HepG2 (cell line): ENCODE data around the gene TFPI. TPM values are rescaled to one million over a fixed set of nuclear protein-coding genes. Genes with fewer than 3 reads are reported as not detected.

ENCODE experiments used
- ATF1 ChIP-seq: IDR thresholded peaks from 2 replicates; pipeline ENCODE4 v1.6.1; 2016; ENCODE audit warnings: mild to moderate bottlenecking, control low read depth
- KAT2B ChIP-seq: fragments of 150-350 bp; IDR thresholded peaks from 2 replicates; pipeline ENCODE4 v1.6.1; 2014; ENCODE audit warnings: low read depth, low read length, borderline replicate concordance
- MEF2D ChIP-seq: sonication (generic); formaldehyde crosslinking; IDR thresholded peaks from 2 replicates; pipeline ENCODE4 v1.5.1; 2020; ENCODE audit warnings: mild to moderate bottlenecking, missing genetic modification reagents
- RCOR2 ChIP-seq: IDR thresholded peaks from 2 replicates; pipeline ENCODE4 v1.6.1; 2016; ENCODE audit warnings: missing biosample characterization, missing genetic modification reagents
- SALL1 ChIP-seq: sonication (generic); formaldehyde crosslinking; IDR thresholded peaks from 2 replicates; pipeline ENCODE4 v1.8.0; 2022; ENCODE audit warnings: mild to moderate bottlenecking, missing genetic modification reagents
- SMC3 ChIP-seq: IDR thresholded peaks from 2 replicates; pipeline ENCODE4 v1.6.1; 2011; ENCODE audit warnings: low read length, improper control_type of control experiment
- TARDBP ChIP-seq: sonication (generic); formaldehyde crosslinking; IDR thresholded peaks from 2 replicates; pipeline ENCODE4 v1.8.0; 2022; ENCODE audit warnings: mild to moderate bottlenecking, missing genetic modification reagents
- TCF7L2 ChIP-seq: IDR thresholded peaks from 2 replicates; pipeline ENCODE4 v1.6.1; 2011; ENCODE audit warnings: mild to moderate bottlenecking, low read depth, low read length, moderate library complexity
- THYN1 ChIP-seq: sonication (generic); formaldehyde crosslinking; IDR thresholded peaks from 2 replicates; pipeline ENCODE4 v1.8.1; 2023; ENCODE audit warnings: low read depth, mild to moderate bottlenecking, moderate library complexity, missing genetic modification reagents, borderline replicate concordance
- XRCC5 ChIP-seq: fragments of 200-400 bp; formaldehyde crosslinking; optimal IDR thresholded peaks from 2 replicates; pipeline ENCODE3; 2017; ENCODE audit warnings: mild to moderate bottlenecking, low read length
- ZFYVE20 ChIP-seq: sonication (generic); formaldehyde crosslinking; IDR thresholded peaks from 2 replicates; pipeline ENCODE4 v1.8.0; 2023; ENCODE audit warnings: low read depth, mild to moderate bottlenecking, moderate library complexity, missing genetic modification reagents, borderline replicate concordance
- ZIK1 ChIP-seq: sonication (generic); formaldehyde crosslinking; IDR thresholded peaks from 2 replicates; pipeline ENCODE4 v1.5.0; 2020; ENCODE audit warnings: mild to moderate bottlenecking, low read depth, missing genetic modification reagents, borderline replicate concordance
- ZNF264 ChIP-seq: sonication (generic); formaldehyde crosslinking; IDR thresholded peaks from 2 replicates; pipeline ENCODE4 v1.4.0; 2020; ENCODE audit warnings: missing genetic modification reagents
- ZNF33B ChIP-seq: sonication (generic); formaldehyde crosslinking; IDR thresholded peaks from 2 replicates; pipeline ENCODE4 v1.5.1; 2020; ENCODE audit warnings: mild to moderate bottlenecking, missing genetic modification reagents
- ZNF557 ChIP-seq: sonication (generic); formaldehyde crosslinking; IDR thresholded peaks from 2 replicates; pipeline ENCODE4 v1.4.0; 2020; ENCODE audit warnings: missing genetic modification reagents
- ZNF629 ChIP-seq: sonication (generic); formaldehyde crosslinking; conservative IDR thresholded peaks from 2 replicates; pipeline ENCODE4 v1.5.0; 2020; ENCODE audit warnings: missing genetic modification reagents
- polyA plus RNA-seq, 8 experiments: library from polyadenylated mRNA; depleted of rRNA in 3 of 8; stranded (reverse) in 7 of 8; unstranded in 1 of 8; fragments of >200 nt; fragmentation: Illumina TruSeq in 4 of 8; extraction: Trizol in 4 of 8; gene quantifications; 2 replicates each; pipeline versions ENCODE4 v1.2.1 to v1.2.3, GENCODE V29; 2011 to 2016; ENCODE audit warnings: low read depth in 4 of 8, missing spikeins in 1 of 8, mixed read lengths in 1 of 8; ENCODE audit not compliant: insufficient read depth in 1 of 8
- total RNA-seq, 5 experiments: library from RNA; depleted of rRNA; stranded (reverse); fragments of >200 nt; fragmentation: Illumina TruSeq; extraction: Trizol; gene quantifications; 2 replicates each; pipeline ENCODE4 v1.2.3, GENCODE V29; 2016; ENCODE audit warnings: low read depth in 1 of 5
- TF ChIP-seq, protein P1 (sequence below): sonication (generic); formaldehyde crosslinking; IDR thresholded peaks from 2 replicates; pipeline ENCODE4 v1.8.0; 2022; ENCODE audit warnings: missing genetic modification reagents, mild to moderate bottlenecking, borderline replicate concordance
- TF ChIP-seq, protein P2 (sequence below): sonication (generic); formaldehyde crosslinking; IDR thresholded peaks from 2 replicates; pipeline ENCODE4 v1.4.0; 2020; ENCODE audit warnings: missing genetic modification reagents
- TF ChIP-seq, protein P3 (sequence below), 2 experiments: sonication (generic) in 1 of 2; formaldehyde crosslinking in 1 of 2; IDR thresholded peaks; 2 replicates each; pipeline versions ENCODE4 v1.4.0 to v1.6.1; 2018 to 2020; ENCODE audit warnings: missing genetic modification reagents in 2 of 2, borderline replicate concordance in 1 of 2, low read depth in 1 of 2, mild to moderate bottlenecking in 1 of 2, missing biosample characterization in 1 of 2
- TF ChIP-seq, protein P4 (sequence below): sonication (generic); formaldehyde crosslinking; IDR thresholded peaks from 2 replicates; pipeline ENCODE4 v1.9.0; 2022; ENCODE audit warnings: low read depth, missing genetic modification reagents
- TF ChIP-seq, protein P5 (sequence below): sonication (generic); formaldehyde crosslinking; IDR thresholded peaks from 2 replicates; pipeline ENCODE4 v1.5.1; 2020; ENCODE audit warnings: mild to moderate bottlenecking, moderate library complexity, missing genetic modification reagents

TFPI gene
- total and polyA plus RNA-seq, 2 of the 13 experiments (the other 11 are each of a cell fraction or from before 2014, with no cell fraction given), result 301 to 436 TPM

DNA sequence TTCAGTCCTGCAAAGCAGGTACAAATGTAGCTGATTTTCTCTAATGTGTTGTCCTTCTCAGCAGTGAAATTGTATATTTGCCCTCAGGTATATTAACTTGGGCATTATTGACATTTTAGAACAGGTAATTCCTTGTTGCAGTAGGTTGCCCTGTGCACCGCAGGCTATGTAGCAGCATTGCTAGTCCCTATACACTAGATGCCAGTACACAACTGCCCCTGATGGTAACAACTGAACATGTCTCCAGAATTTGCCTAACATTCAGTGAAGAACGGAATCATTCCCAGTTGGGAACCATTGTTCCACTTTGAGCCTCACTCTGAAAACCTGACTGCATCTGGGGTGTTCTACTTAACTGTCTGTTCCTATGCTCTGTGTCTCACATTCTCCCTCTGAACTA is 23.1 kb upstream of the TFPI start (continued):
- TF ChIP-seq, protein P1, sequence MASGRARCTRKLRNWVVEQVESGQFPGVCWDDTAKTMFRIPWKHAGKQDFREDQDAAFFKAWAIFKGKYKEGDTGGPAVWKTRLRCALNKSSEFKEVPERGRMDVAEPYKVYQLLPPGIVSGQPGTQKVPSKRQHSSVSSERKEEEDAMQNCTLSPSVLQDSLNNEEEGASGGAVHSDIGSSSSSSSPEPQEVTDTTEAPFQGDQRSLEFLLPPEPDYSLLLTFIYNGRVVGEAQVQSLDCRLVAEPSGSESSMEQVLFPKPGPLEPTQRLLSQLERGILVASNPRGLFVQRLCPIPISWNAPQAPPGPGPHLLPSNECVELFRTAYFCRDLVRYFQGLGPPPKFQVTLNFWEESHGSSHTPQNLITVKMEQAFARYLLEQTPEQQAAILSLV (CRISPR knock-in tag), result no peak
- TF ChIP-seq, protein P2, sequence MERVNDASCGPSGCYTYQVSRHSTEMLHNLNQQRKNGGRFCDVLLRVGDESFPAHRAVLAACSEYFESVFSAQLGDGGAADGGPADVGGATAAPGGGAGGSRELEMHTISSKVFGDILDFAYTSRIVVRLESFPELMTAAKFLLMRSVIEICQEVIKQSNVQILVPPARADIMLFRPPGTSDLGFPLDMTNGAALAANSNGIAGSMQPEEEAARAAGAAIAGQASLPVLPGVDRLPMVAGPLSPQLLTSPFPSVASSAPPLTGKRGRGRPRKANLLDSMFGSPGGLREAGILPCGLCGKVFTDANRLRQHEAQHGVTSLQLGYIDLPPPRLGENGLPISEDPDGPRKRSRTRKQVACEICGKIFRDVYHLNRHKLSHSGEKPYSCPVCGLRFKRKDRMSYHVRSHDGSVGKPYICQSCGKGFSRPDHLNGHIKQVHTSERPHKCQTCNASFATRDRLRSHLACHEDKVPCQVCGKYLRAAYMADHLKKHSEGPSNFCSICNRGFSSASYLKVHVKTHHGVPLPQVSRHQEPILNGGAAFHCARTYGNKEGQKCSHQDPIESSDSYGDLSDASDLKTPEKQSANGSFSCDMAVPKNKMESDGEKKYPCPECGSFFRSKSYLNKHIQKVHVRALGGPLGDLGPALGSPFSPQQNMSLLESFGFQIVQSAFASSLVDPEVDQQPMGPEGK (CRISPR knock-in tag), result no peak
- TF ChIP-seq SMC3, result peak; percentile 44; the same call in 1 of the 2 replicates
- TF ChIP-seq, protein P3, sequence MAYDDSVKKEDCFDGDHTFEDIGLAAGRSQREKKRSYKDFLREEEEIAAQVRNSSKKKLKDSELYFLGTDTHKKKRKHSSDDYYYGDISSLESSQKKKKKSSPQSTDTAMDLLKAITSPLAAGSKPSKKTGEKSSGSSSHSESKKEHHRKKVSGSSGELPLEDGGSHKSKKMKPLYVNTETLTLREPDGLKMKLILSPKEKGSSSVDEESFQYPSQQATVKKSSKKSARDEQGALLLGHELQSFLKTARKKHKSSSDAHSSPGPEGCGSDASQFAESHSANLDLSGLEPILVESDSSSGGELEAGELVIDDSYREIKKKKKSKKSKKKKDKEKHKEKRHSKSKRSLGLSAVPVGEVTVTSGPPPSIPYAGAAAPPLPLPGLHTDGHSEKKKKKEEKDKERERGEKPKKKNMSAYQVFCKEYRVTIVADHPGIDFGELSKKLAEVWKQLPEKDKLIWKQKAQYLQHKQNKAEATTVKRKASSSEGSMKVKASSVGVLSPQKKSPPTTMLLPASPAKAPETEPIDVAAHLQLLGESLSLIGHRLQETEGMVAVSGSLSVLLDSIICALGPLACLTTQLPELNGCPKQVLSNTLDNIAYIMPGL (CRISPR knock-in tag; IDR thresholded peaks at IDR 0.05; ENCODE audit: borderline replicate concordance in 1 of 2, low read depth in 1 of 2), result 0 out of 4 replicates have a peak, but pooled peaks of 1 of the 2 experiments have one; percentile 21
- TF ChIP-seq ZFYVE20, result no peak
- TF ChIP-seq ATF1 (CRISPR knock-in tag), result no peak
- TF ChIP-seq ZIK1 (CRISPR knock-in tag), result no peak
- no peak for TF ChIP-seq RCOR2 (CRISPR knock-in tag)
- no peak for TF ChIP-seq ZNF557 (CRISPR knock-in tag)
- TF ChIP-seq THYN1, result no peak
- no peak for TF ChIP-seq KAT2B
- TF ChIP-seq ZNF33B, result no peak
- TF ChIP-seq TARDBP (CRISPR knock-in tag), result no peak
- no peak for TF ChIP-seq ZNF629 (CRISPR knock-in tag)
- TF ChIP-seq, protein P4, sequence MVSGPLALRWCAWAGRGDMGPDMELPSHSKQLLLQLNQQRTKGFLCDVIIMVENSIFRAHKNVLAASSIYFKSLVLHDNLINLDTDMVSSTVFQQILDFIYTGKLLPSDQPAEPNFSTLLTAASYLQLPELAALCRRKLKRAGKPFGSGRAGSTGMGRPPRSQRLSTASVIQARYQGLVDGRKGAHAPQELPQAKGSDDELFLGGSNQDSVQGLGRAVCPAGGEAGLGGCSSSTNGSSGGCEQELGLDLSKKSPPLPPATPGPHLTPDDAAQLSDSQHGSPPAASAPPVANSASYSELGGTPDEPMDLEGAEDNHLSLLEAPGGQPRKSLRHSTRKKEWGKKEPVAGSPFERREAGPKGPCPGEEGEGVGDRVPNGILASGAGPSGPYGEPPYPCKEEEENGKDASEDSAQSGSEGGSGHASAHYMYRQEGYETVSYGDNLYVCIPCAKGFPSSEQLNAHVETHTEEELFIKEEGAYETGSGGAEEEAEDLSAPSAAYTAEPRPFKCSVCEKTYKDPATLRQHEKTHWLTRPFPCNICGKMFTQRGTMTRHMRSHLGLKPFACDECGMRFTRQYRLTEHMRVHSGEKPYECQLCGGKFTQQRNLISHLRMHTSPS (CRISPR knock-in tag), result no peak
- TF ChIP-seq TCF7L2, result no peak
- TF ChIP-seq XRCC5, result no peak
- TF ChIP-seq ZNF264 (CRISPR knock-in tag), result no peak
- TF ChIP-seq, protein P5, sequence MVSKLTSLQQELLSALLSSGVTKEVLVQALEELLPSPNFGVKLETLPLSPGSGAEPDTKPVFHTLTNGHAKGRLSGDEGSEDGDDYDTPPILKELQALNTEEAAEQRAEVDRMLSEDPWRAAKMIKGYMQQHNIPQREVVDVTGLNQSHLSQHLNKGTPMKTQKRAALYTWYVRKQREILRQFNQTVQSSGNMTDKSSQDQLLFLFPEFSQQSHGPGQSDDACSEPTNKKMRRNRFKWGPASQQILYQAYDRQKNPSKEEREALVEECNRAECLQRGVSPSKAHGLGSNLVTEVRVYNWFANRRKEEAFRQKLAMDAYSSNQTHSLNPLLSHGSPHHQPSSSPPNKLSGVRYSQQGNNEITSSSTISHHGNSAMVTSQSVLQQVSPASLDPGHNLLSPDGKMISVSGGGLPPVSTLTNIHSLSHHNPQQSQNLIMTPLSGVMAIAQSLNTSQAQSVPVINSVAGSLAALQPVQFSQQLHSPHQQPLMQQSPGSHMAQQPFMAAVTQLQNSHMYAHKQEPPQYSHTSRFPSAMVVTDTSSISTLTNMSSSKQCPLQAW (CRISPR knock-in tag), result 0 out of 2 replicates have a peak, but pooled peaks have one; percentile 28
- 0 out of 2 replicates have a peak, but pooled peaks have one; percentile 42 for TF ChIP-seq MEF2D (CRISPR knock-in tag)
- peak; percentile 31; the same call in 1 of the 2 replicates for TF ChIP-seq SALL1 (CRISPR knock-in tag)
